Progenitor cell of endocrine pancreas (in vitro differentiated cells): Measurements from ENCODE around the gene DMWD. TPM values are rescaled to one million over a fixed set of nuclear protein-coding genes. Genes with fewer than 3 reads are reported as not detected.

Experiments used
- DNase-seq: peaks from one replicate; pipeline ENCODE4 v3.0.0; 2021; ENCODE audit warnings: low spot score; ENCODE audit not compliant: unreplicated experiment
- H3K27ac Mint-ChIP-seq: 2 replicates; pipeline ENCODE4 v1.8.0; 2021; ENCODE audit warnings: mild to moderate bottlenecking, moderate library complexity, mixed read lengths
- H3K27me3 Mint-ChIP-seq: 2 replicates; pipeline ENCODE4 v1.8.0; 2021; ENCODE audit warnings: mixed read lengths
- H3K36me3 Mint-ChIP-seq: 2 replicates; pipeline ENCODE4 v1.8.0; 2022; ENCODE audit warnings: mixed read lengths; ENCODE audit not compliant: insufficient read depth
- H3K4me1 Mint-ChIP-seq: 2 replicates; pipeline ENCODE4 v1.8.0; 2021; ENCODE audit warnings: low read depth, mixed read lengths
- H3K4me3 Mint-ChIP-seq: 2 replicates; pipeline ENCODE4 v1.8.0; 2021; ENCODE audit warnings: low read depth, mild to moderate bottlenecking, moderate library complexity, mixed read lengths
- H3K9me3 Mint-ChIP-seq: 2 replicates; pipeline ENCODE4 v1.8.0; 2021; ENCODE audit warnings: low read depth, mixed read lengths
- total RNA-seq: library from RNA; stranded (reverse); gene quantifications from 2 replicates; pipeline ENCODE4 v1.2.1, GENCODE V29; 2021
- TF ChIP-seq, protein P1 (sequence below): fragments of 200-600 bp; sonication (generic); IDR thresholded peaks from one replicate; pipeline ENCODE4 v1.5.0; 2021; ENCODE audit warnings: antibody characterized with exemption, mild to moderate bottlenecking; ENCODE audit not compliant: unreplicated experiment

DMWD gene
- total RNA-seq, 1 donor from 2014 or later, result 108 TPM

GRCh38 chr19:45781214-45782161 lies 11.2 kb downstream of the DMWD start:
- no peak for DNase-seq
- Mint-ChIP-seq H3K4me3 (no peak overlapping the region), H3K27ac (no peak overlapping the region), H3K4me1 (peaks cover 12% of the 10 kb centered on the region), H3K9me3 (no peaks in the 10 kb centered on the region), H3K36me3 (peaks cover 20% of the 10 kb centered on the region), H3K27me3 (no peaks in the 10 kb centered on the region)
- TF ChIP-seq, protein P1, sequence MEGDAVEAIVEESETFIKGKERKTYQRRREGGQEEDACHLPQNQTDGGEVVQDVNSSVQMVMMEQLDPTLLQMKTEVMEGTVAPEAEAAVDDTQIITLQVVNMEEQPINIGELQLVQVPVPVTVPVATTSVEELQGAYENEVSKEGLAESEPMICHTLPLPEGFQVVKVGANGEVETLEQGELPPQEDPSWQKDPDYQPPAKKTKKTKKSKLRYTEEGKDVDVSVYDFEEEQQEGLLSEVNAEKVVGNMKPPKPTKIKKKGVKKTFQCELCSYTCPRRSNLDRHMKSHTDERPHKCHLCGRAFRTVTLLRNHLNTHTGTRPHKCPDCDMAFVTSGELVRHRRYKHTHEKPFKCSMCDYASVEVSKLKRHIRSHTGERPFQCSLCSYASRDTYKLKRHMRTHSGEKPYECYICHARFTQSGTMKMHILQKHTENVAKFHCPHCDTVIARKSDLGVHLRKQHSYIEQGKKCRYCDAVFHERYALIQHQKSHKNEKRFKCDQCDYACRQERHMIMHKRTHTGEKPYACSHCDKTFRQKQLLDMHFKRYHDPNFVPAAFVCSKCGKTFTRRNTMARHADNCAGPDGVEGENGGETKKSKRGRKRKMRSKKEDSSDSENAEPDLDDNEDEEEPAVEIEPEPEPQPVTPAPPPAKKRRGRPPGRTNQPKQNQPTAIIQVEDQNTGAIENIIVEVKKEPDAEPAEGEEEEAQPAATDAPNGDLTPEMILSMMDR, result no peak

- TF ChIP-seq, protein P1, result no peak
- Mint-ChIP-seq H3K36me3 (peaks cover 17% of the 10 kb centered on the region), H3K27me3 (no peaks in the 10 kb centered on the region), H3K4me3 (no peak overlapping the region), H3K27ac (no peak overlapping the region), H3K9me3 (no peaks in the 10 kb centered on the region), H3K4me1 (peaks cover 12% of the 10 kb centered on the region)
- no peak for DNase-seq
Observed at GRCh38 chr19:45780448-45781213, 12.0 kb downstream of the DMWD start.

- TF ChIP-seq, protein P1, result no peak
- H3K27ac Mint-ChIP-seq, result no peak overlapping the region
- no peak for DNase-seq
- no peaks in the 10 kb centered on the region for H3K27me3 Mint-ChIP-seq
- no peaks in the 10 kb centered on the region for H3K9me3 Mint-ChIP-seq
- no peak overlapping the region for H3K4me3 Mint-ChIP-seq
- H3K36me3 Mint-ChIP-seq, result peaks cover 17% of the 10 kb centered on the region
- H3K4me1 Mint-ChIP-seq, result peaks cover 12% of the 10 kb centered on the region
Observed at GRCh38 chr19:45780146-45780447, 12.5 kb downstream of the DMWD start.

GRCh38 chr19:45779231-45780145 lies 13.2 kb downstream of the DMWD start:
- peaks cover 22% of the 10 kb centered on the region for H3K36me3 Mint-ChIP-seq
- peak; percentile 70 for DNase-seq
- no peaks in the 10 kb centered on the region for H3K9me3 Mint-ChIP-seq
- peaks cover 12% of the 10 kb centered on the region for H3K4me1 Mint-ChIP-seq
- H3K4me3 Mint-ChIP-seq, result peak overlapping the region; percentile 63
- TF ChIP-seq, protein P1, result peak; percentile 69
- H3K27me3 Mint-ChIP-seq, result no peaks in the 10 kb centered on the region
- H3K27ac Mint-ChIP-seq, result peak overlapping the region; percentile 79
